Osteoblast (primary cell): ENCODE data around the gene UBA1. TPM values are rescaled to one million over a fixed set of nuclear protein-coding genes. Genes with fewer than 3 reads are reported as not detected.

Experiments
- DNase-seq: peaks from one replicate; pipeline ENCODE4 v3.0.0; 2011; ENCODE audit warnings: low spot score, mixed read lengths; ENCODE audit not compliant: insufficient read length; ENCODE audit errors: missing footprints
- H2AFZ ChIP-seq: 2 replicates; pipeline ENCODE4 v1.6.0; 2011; ENCODE audit warnings: mild to moderate bottlenecking, low read length
- H3K27ac ChIP-seq: 2 replicates; pipeline ENCODE4 v1.5.1; 2011; ENCODE audit warnings: mild to moderate bottlenecking, low read depth, low read length, moderate library complexity
- H3K27me3 ChIP-seq: 2 replicates; pipeline ENCODE4 v1.6.0; 2012; ENCODE audit warnings: mild to moderate bottlenecking, control low read depth, inconsistent platforms, low read length, moderate library complexity; ENCODE audit not compliant: insufficient read depth
- H3K36me3 ChIP-seq: 2 replicates; pipeline ENCODE4 v1.5.1; 2011; ENCODE audit warnings: mild to moderate bottlenecking, low read length, control low read depth, moderate library complexity; ENCODE audit not compliant: insufficient read depth
- H3K4me1 ChIP-seq: 2 replicates; pipeline ENCODE4 v1.5.1; 2011; ENCODE audit warnings: mild to moderate bottlenecking, low read length, control low read depth, moderate library complexity; ENCODE audit not compliant: insufficient read depth
- H3K4me2 ChIP-seq: 2 replicates; pipeline ENCODE4 v1.6.0; 2011; ENCODE audit warnings: mild to moderate bottlenecking, low read length; ENCODE audit not compliant: insufficient read depth
- H3K4me3 ChIP-seq: fragments of 200-600 bp; sonication (generic); 3 replicates; pipeline ENCODE4 v1.5.1; 2012; ENCODE audit warnings: mild to moderate bottlenecking, low read length, inconsistent platforms; ENCODE audit not compliant: insufficient read depth
- H3K79me2 ChIP-seq: 2 replicates; pipeline ENCODE4 v1.6.0; 2012; ENCODE audit warnings: mild to moderate bottlenecking, low read length, control low read depth, inconsistent platforms; ENCODE audit not compliant: insufficient read depth
- H3K9me3 ChIP-seq: 2 replicates; pipeline ENCODE4 v1.5.1; 2011; ENCODE audit warnings: low read depth, low read length, control low read depth
- H4K20me1 ChIP-seq: 2 replicates; pipeline ENCODE4 v1.6.0; 2012; ENCODE audit warnings: mild to moderate bottlenecking, low read length, control low read depth; ENCODE audit not compliant: insufficient read depth
- total RNA-seq: library from RNA; depleted of rRNA; stranded (reverse); fragments of >200 nt; gene quantifications from 2 replicates; pipeline ENCODE4 v1.2.3, GENCODE V29; 2012
- TF ChIP-seq, protein P1 (sequence below): IDR thresholded peaks from 2 replicates; pipeline ENCODE4 v1.5.1; 2011; ENCODE audit warnings: mild to moderate bottlenecking, low read depth, low read length, moderate library complexity; ENCODE audit errors: extremely low read depth

Gene UBA1
- total RNA-seq, 1 donor = 142 TPM

DNA sequence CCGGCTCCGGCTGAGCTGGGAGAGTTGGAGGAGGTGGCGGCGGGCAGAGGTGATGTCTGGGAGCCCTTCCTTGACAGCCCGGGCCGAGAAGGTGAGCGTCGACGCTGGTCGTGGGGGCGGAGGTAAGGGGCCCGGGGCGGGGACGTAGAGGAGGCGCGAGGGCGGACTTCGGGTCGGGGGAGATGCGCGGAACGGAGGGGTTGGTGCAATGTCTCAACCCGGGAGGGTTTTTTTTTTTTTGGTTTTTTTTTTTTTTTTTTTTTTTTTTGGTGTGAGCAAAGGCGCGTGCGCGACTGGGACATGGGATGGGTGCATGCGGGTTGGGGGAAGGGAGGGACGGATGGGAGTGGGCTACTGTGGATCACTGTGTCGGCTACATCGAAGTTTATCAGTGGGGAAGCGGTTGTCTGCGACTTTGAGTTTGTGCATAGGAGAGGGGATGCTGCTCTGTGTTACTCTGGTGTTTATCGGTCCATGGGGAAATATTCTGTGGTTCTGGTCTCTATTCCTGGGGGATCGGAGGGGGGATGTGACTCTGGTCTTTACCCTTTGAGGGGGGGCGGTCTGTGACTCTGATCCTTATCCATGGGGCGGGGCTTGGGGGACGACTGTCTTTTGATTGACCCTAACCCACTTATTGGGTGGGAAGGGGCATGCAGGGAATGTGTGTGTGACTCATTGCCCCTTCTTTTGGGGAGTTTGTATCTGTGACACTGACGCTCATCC is 48.1 kb upstream of the UBA1 start:
- H2AFZ ChIP-seq = peak overlapping the region; percentile 65
- no peaks in the 10 kb centered on the region for H3K36me3 ChIP-seq
- H3K27ac ChIP-seq = peak overlapping the region; percentile 74
- H3K9me3 ChIP-seq = no peaks in the 10 kb centered on the region
- H3K79me2 ChIP-seq = peaks cover 58% of the 10 kb centered on the region
- H4K20me1 ChIP-seq = peaks cover 32% of the 10 kb centered on the region
- H3K4me1 ChIP-seq = no peaks in the 10 kb centered on the region
- H3K4me2 ChIP-seq = peak overlapping the region; percentile 89
- H3K27me3 ChIP-seq = no peaks in the 10 kb centered on the region
- peak overlapping the region; percentile 86 for H3K4me3 ChIP-seq
- TF ChIP-seq, protein P1, sequence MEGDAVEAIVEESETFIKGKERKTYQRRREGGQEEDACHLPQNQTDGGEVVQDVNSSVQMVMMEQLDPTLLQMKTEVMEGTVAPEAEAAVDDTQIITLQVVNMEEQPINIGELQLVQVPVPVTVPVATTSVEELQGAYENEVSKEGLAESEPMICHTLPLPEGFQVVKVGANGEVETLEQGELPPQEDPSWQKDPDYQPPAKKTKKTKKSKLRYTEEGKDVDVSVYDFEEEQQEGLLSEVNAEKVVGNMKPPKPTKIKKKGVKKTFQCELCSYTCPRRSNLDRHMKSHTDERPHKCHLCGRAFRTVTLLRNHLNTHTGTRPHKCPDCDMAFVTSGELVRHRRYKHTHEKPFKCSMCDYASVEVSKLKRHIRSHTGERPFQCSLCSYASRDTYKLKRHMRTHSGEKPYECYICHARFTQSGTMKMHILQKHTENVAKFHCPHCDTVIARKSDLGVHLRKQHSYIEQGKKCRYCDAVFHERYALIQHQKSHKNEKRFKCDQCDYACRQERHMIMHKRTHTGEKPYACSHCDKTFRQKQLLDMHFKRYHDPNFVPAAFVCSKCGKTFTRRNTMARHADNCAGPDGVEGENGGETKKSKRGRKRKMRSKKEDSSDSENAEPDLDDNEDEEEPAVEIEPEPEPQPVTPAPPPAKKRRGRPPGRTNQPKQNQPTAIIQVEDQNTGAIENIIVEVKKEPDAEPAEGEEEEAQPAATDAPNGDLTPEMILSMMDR = no peak
- DNase-seq = peak; percentile 47

- Histone ChIP-seq H3K4me2 (peak overlapping the region; percentile 89), H3K9me3 (no peaks in the 10 kb centered on the region), H2AFZ (no peak overlapping the region), H3K4me3 (peak overlapping the region; percentile 86), H3K36me3 (no peaks in the 10 kb centered on the region), H3K4me1 (no peaks in the 10 kb centered on the region), H3K79me2 (peaks cover 66% of the 10 kb centered on the region), H4K20me1 (peaks cover 35% of the 10 kb centered on the region), H3K27me3 (no peaks in the 10 kb centered on the region), H3K27ac (peak overlapping the region; percentile 74)
- TF ChIP-seq, protein P1 = no peak
- DNase-seq = peak; percentile 75
Observed at GRCh38 chrX:47146121-47146935, 47.3 kb upstream of the UBA1 start.

GRCh38 chrX:47146936-47147859 is 46.4 kb upstream of the UBA1 start:
- peak; percentile 78 for DNase-seq
- H3K27ac ChIP-seq = no peak overlapping the region
- H3K27me3 ChIP-seq = no peaks in the 10 kb centered on the region
- no peaks in the 10 kb centered on the region for H3K36me3 ChIP-seq
- H4K20me1 ChIP-seq = peaks cover 37% of the 10 kb centered on the region
- no peak overlapping the region for H2AFZ ChIP-seq
- peak overlapping the region; percentile 89 for H3K4me2 ChIP-seq
- TF ChIP-seq, protein P1 = no peak
- H3K79me2 ChIP-seq = peaks cover 75% of the 10 kb centered on the region
- no peaks in the 10 kb centered on the region for H3K4me1 ChIP-seq
- H3K4me3 ChIP-seq = peak overlapping the region; percentile 86
- no peaks in the 10 kb centered on the region for H3K9me3 ChIP-seq
